HG02938 (cell line): Measurements from ENCODE around the gene ACTR3C.
"Not testable (repeated sequence)": the region's sequence is repeated elsewhere in the genome, so short reads cannot be mapped to it uniquely, and the experiment has no call there.

Experiments used
- ATAC-seq: cut with Tn5 transposase; IDR thresholded peaks from one replicate; pipeline ENCODE4 v1.9.1; 2021; ENCODE audit warnings: mild to moderate bottlenecking, moderate library complexity; ENCODE audit not compliant: unreplicated experiment

ACTR3C gene

GRCh38 chr7:150219941-150220658, 103.2 kb downstream of the ACTR3C start:
- not testable (repeated sequence) for ATAC-seq

GRCh38 chr7:150206848-150207247, 116.5 kb downstream of the ACTR3C start:
- not testable (repeated sequence) for ATAC-seq

GRCh38 chr7:150205866-150206265, 117.5 kb downstream of the ACTR3C start:
- not testable (repeated sequence) for ATAC-seq

GRCh38 chr7:150204577-150204976, 118.8 kb downstream of the ACTR3C start:
- not testable (repeated sequence) for ATAC-seq

- ATAC-seq, result not testable (repeated sequence)
These were observed 120.5 kb downstream of the ACTR3C start for GRCh38 chr7:150202894-150203293.
